ENCODE results near the gene RBM23.
"Not testable (repeated sequence)": the region's sequence is repeated elsewhere in the genome, so short reads cannot be mapped to it uniquely, and the experiment has no call there.

The RBM23 gene

DNA sequence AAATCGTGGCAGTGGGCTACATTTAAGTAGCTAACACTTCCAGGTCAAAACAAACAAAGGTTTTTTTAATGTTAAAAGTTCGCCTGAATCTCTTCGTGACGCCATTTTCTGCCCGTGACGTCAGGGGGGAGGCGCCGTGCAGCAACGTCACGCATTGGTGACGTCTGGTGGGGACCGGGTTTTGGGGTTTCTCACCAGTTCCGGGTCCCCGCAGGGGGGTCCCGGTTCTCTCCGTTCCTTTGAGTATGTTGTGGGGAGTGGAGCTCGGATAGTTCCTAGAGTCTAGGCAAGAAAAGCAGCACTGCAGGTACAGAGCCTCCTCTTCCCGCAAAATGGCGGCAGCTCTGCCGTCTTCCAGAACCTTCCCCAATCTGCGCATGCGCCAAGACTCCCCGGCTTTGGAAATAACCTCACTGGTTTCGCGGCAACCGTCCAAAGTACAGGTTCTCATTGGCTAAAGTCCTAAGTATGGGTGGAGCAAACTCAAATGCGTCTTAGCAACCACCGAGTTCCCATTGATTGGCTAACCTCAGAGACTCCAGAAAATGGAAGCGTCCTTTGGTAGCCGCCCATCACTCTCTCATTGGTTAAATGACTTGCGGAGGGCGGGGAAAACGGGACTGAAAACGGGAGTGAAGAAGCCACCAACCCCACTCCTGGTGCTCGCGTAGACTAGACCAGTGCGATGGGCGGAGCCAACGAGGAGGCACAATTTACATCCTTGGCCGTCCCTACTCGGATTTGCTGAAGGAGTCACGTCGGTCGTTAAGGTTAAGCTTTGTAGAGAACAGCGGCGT is at the start of gene RBM23:
Gene RBM23 (minus strand): TSS at position 346 of the 797 bp plus-strand sequence.
- DNase-seq (ENCODE audit: low read depth in 1 of 2, low spot score in 1 of 2): peak; percentile 98 to 100

DNA sequence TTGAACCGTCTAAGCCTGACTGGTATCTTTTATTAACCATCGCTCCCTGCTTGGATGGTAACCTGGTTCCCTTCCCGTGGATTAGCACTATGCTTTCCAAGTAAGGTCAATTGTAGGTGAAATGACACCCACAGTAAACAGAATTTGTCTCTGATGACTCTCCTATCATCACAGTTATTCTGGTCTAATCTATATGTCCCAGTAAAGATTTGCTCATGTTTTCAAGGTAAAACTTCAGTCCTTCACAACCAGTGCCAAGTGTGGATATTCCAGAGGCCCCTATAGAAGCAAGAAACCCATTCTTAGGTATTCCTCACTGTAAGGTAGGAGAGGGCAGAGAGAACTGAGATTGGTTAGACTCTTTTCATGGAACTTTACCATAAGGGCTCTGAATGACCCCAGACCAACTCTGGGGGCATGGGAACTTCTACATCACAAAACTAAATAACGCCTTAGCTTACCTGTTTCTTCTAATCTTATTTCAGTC is 47.9 kb upstream of the RBM23 start:
- DNase-seq (ENCODE audit: low read depth in 1 of 2, low spot score in 1 of 2): no peak

DNA sequence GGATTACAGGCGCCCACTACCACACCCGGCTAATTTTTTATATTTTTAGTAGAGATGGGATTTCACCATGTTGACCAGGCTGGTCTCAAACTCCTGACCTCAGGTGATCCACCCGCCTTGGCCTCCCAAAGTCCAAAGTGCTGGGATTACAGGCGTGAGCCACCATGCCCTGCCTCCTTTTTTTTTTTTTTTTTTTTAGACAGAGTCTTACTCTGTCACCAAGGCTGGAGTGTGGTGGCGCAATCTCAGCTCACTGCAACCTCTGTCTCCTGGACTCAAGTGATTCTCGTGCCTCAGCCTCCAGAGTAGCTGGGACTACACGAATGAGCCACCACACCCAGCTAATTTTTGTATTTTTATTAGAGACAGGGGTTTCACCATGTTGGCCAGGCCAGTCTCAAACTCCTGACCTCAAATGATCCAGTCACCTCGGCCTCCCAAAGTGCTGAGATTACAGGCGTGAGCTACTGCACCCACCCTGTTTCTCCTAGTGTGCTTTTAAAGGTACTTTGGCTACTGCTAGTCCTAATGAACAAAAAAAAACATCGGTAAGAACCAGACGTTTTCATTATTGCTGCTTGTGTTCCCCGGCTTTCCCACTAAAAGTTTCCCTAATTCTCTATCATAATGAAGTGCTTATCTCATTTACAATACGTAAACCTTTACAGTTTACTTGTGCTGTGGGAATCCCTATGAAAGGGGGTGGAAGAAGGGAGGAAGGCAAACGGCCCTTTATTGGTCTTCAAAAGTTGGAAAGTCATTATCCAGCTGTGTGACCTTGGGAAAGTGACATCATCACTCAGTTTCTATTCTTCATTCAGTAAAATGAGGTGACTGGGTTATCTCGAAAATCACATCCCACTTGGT is 47.2 kb upstream of the RBM23 start:
- not testable (repeated sequence) for DNase-seq (ENCODE audit: low read depth in 1 of 2, low spot score in 1 of 2)

DNA sequence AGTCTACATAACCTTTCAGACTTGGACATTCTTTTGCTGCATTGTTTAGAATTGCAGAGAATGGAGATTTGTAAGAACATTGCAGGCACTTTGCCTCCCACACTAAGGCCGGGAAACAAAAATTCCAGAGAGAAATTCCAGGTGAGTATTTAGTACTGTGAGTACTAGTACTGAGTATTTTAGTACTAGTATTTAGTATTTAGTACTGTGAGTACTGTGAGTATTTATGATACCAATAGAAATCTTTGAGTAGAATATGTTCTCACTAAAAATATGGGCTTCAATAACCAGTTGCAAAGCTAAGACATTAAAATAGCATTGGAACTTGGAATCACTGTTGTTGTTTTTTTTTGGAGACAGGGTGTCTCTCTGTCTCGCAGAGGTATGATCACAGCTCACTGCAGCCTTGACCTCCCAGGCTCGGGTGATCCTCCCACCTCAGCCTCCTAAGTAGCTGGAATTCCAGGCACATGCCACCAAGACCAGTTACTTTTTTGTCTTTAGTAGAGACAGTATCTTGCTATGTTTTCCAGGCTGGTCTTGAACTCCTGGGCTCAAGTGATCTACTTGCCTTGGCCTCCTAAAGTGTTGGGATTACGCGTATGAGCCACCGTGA is 43.2 kb upstream of the RBM23 start:
- no peak for DNase-seq (ENCODE audit: low read depth in 1 of 2, low spot score in 1 of 2)

DNA sequence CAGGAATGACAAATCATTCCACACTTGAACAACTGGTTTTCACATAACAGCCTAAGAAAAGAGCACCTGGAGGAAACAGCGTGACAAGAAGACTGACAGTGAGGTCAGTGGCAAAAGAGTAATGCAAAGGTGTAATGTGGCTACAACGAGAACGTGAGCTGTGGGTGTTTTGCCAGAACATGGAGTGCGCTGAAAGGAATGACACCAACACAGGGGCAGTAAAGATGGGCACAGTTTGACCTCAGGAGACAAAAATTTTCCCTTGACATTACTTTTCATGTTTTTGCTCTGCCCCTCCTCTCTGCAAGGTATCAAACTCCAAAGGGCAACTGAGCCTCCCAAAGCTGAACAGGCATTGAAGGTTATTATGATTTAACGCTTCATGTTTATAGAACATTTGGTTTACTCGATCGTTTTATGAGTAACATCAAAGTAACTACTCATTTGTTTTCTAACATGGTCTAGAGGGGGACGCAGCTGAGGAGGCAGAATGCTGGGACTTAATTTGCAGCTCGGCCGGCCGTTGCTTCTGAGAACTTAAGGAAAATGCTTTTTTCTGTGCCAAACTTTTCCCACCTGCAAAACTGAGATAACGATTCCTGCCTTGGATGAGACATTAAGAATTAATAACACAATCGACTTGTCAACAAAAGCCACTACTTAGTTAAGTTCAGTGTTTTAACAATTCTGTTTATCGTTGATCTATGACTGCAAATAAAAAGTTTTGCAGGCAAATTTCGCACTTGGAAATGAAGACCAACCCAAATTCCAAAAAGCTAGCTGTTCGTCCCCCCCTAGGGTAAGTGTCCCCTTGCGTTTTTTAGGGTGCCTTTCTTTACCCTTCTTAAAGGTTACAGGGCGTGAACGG is 37.0 kb upstream of the RBM23 start:
- no peak for DNase-seq (ENCODE audit: low read depth in 1 of 2, low spot score in 1 of 2)

DNA sequence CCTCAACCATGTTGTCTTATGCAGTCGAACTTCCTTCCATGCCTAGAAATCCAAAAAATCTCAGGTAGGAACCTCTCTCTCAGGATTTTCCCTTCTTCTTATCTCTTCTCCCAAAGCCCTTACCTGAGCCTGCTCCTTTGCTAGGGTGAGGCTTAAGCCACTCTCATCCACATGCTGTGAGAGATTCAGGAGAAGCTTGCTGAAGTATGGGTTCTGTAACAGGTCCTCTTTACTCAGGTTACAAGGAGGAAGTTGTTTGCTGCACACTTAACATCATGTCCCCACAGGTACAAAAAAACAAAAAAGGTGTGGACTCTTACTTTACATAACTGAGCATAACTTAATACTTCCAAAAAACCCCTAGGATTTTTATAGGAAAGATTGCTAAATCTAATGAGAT is 33.5 kb upstream of the RBM23 start:
- no peak for DNase-seq (ENCODE audit: low read depth in 1 of 2, low spot score in 1 of 2)

DNA sequence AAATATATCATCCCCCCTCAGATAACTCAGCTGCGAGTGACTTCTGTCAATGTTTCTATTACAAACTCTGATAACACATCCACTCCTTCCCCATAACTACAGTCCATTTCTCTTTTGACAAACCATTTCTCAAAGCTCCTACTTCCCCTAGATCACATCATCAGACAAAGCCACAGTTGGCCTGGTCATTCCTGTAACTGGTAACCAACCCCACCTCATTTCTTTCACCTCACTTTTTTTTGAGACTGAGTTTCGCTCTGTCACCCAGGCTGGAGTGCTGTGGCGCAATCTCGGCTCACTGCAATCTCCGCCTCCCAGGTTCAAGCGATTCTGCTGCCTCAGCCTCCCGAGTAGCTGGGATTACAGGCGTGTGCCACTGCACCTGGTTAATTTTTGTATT is 32.8 kb upstream of the RBM23 start:
- not testable (repeated sequence) for DNase-seq (ENCODE audit: low read depth in 1 of 2, low spot score in 1 of 2)

DNA sequence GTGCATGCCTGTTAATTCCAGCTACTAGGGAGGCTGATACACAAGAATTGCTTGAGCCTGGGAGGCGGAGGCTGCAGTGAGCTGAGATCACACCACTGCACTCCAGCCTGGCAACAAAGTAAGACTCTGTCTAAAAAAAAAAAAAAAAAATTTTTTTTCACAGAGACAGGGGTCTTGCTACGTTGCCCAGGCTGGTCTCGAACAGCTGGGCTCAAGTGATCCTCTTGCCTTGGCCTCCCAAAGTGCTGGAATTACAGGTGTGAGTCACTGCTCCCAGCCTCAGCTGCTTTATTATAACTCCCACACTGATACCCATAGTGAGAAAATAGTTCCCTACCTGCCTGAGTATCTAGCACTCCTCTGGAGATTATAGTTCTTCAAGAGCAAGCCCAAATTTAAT is 26.7 kb upstream of the RBM23 start:
- DNase-seq (ENCODE audit: low read depth in 1 of 2, low spot score in 1 of 2): no peak

DNA sequence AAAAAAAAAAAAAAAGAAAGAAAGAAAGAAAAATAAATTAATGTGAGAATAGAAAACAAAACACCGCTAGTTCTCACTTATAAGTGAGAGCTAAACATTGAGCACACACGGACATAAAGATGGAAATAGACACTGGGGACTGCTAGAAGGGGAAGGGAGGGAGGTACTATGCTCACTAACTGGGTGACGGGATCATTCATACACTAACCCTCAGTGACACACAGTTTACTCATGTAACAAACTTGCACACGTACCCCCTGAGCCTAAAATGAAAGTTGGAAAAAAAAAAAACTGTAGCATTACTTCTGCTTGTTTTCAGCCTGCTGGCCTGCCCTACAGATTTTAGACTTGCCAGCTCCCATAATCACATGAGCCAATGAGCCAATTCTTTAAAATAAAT is 20.7 kb upstream of the RBM23 start:
- no peak for DNase-seq (ENCODE audit: low read depth in 1 of 2, low spot score in 1 of 2)

DNA sequence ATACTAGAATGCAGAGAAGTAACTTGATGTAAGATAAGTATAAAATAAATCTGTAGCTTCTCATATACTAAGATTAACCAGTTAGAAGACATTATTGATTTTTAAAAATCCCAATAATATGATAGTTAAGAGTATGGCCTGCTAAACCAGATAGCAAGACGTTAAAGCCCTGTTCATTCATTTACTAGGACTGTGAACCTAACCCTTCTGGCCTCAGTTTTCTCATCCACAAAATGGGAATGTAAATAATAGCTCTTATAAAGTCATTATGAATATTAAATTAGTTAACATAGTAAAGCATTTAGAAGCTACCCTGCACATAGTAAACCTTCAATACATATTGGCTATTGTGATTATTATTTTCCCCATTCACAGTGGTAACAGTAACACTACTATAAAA is 16.2 kb upstream of the RBM23 start:
- DNase-seq (ENCODE audit: low read depth in 1 of 2, low spot score in 1 of 2): no peak

DNA sequence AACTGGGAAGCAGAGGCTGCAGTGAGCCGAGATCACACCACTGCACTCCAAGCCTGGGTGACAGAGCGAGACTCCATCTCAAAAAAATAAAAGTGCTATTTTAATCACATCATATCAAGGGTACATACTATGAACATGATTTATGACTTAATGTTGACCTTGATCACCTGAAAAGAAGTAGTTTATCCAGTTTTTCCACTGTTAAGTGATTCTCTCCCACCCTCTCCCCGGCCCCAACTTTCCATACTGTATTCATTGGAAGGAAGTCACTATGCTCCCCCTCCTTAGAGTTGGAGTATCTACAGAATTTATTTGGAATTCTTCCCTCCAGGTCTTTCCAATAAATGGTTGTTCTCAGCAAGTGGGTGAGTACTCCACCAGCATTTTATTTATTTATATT is 13.2 kb upstream of the RBM23 start:
- no peak for DNase-seq (ENCODE audit: low read depth in 1 of 2, low spot score in 1 of 2)

DNA sequence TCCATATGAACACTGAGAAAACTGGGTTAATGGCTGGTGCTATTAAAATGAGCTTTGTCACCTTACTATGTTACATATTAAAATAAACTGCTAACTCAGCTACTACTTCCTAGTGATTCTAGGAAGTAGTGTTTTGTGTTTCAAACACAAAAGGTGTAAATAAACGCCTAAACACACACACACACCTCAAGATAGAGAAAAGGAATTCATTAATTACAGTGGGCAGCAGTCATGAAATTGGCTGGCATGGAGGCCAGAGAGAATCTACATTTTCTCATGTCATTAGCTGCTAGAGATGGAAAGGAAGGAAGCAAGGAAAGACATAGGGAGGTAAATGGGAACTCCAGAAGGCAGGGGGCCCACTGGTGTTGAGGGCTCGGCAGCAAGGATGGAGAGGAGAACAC is 11.0 kb upstream of the RBM23 start:
- no peak for DNase-seq (ENCODE audit: low read depth in 1 of 2, low spot score in 1 of 2)

DNA sequence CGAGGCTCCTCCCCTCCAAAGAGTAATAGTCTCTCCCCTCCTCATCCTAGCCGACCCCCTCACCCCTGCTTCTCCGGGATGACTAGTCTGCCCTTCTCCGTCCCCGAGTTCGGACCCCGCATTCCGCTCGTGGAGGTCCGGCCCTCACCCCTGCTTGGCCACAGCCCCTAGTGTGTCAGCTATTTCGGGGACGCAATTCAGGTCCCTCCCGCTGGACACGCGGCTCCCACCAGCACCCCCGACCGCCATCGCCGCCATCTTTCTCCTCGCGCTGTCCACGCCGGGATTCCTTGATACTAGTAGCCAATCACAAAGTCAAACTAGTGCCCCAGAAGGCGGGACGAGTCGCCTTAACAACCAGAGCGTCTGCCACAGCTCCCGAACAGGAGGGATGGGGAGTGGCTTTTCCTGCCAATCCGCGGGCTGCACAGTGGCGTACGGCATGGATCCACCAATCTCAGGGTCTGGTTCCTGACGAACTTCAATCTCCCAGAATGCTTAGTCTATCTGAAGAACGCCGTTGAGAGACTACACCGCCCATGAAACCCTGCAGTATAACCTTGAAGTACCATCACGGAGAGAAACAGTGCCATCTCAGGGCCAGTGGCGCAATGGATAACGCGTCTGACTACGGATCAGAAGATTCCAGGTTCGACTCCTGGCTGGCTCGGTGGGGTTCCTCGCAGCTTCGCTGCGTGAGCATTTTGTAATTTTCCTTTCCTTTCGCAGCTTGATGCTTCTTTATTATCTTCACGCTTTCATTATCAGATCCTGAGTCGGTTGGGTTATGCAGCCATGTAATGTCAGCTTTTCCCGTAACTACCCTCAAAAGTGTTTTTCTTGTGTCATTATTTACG is 10.4 kb upstream of the RBM23 start, which contains the start of gene PRMT5:
Gene PRMT5 (minus strand): TSS at position 273 of the 857 bp plus-strand sequence. CDS start 15 bp downstream, at position 258.
- peak; percentile 98 to 99 for DNase-seq (ENCODE audit: low read depth in 1 of 2, low spot score in 1 of 2)

DNA sequence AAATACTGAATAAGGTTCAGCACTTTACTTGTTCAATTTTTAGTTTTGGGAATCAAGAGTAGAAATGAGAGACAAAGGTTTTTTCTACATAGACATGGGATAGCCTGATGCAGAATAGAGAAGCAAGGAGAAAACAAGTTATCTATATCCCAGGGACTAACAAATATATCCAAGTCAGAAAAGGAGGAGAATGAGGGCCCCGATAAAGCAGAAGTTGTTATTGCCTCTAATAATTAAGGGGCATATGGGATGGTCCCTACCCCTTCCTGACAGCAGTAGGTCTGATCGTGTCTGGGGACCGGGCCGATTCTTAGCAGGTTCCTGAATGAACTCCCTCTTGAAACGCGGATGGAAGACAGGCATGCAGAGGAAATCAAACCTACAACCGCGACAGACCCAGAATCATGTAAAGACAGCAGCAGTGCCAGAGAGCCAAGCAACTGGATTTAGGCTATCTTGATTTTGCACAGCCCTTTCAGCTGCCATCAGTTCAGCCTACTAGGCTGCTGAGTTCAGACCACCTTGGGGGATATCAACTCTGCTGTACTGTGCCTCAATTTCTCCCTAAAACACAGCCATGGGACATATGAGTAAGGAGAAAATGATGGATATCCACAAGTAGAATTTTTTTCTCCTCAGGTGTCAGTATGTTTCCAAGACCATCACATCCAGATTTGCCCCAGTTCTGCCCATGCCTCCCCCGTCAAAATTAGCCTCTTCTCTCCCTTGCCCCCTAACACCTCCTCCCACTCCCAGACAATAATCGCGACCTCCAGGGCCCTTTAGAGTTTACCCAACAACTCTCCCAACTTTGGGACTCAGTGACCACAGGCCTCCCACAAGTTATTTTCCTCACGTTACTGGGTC is 9.5 kb upstream of the RBM23 start:
- no peak for DNase-seq (ENCODE audit: low read depth in 1 of 2, low spot score in 1 of 2)

DNA sequence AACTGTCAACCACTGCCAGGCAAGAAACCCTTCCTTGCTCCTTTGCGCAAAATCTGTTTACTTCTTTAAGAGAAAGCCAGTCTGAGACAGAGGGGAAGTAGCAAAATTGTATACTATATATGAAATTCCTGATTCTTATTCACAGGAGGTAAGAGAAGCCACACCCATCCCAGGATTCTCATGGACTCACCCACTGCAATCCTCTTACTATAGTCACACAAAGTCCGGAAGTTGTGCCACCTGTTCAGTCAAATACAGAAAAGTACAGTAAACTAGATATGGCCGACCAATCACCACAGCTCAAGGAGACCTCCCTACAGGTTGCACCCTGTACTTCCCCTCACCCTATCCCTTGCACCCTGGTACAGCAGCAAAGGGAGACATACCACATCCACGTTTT is 7.4 kb upstream of the RBM23 start:
- no peak for DNase-seq (ENCODE audit: low read depth in 1 of 2, low spot score in 1 of 2)

DNA sequence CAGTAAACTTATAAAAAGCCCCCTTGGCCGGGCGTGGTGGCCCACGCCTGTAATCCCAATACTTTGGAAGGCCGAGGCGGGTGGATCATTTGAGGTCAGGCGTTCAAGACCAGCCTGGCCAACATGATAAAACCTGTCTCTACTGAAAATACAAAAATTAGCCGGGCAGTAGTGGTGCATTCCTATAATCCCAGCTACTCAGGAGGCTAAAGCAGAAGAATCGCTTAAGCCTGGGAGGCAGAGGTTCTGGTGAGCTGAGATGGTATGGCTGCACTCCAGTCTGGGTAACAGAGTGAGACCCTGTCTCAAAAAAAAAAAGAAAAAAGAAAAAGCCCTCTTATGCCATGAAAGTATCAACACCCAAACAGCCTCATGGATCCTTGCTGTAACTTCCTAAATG is 6.6 kb upstream of the RBM23 start:
- no peak for DNase-seq (ENCODE audit: low read depth in 1 of 2, low spot score in 1 of 2)

DNA sequence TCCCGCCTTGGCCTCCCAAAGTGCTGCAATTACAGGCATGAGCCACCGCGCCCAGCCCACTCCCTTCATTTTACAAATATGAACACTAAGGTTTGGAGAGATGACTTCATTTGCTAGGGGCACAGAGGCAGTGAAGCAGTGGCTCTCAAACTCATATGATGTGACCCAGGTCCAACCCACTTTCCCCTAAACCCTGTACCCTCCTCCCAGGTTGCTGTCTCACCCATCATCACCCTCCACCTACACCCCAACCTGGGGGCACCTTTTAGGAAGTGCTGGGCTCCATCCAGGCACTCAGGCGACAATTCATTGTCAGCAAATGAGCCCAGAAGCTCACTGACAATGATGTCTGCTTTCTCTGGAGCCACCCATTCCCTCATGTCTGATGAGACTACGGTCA is 4.8 kb upstream of the RBM23 start:
- no peak for DNase-seq (ENCODE audit: low read depth in 1 of 2, low spot score in 1 of 2)

DNA sequence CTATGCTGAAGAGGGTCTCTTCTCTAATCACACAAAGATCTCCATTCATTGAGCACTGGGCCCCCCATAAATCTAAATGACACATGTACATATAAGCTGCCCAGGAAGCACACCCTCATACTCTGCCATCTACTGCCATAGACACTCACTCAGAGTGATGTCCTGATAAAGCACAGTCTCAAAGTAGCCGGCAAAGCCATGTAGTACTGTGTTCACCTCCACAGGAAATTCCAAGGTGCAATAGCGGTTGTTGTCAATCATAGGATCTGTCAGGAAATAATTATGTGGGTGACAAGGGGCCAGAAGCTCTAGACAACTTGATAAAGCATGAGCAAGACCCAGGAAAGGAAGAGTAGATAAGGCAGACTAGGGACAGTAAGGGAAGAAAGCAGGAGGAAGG is 3.3 kb upstream of the RBM23 start:
- no peak for DNase-seq (ENCODE audit: low read depth in 1 of 2, low spot score in 1 of 2)

DNA sequence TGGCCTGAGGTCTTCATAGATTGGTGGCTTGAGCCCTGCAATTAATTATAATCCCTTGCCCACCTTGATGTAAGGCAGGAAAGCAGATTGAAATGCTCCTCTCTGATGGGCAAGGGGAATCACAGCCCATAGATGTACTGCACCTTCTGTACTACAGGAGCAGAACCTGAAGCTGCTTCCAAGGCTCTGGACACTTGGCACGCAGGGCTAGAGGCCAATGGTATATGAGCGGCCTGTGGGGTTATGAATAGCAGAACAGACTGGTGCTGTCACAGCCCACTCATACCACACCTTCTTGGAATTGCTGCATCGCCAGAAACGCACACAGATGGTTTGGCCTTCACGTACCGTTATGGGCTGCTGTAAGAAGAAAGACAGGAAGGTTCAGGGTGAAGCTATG is 1.7 kb upstream of the RBM23 start:
- no peak for DNase-seq (ENCODE audit: low read depth in 1 of 2, low spot score in 1 of 2)

Measured in activated CD4-positive, alpha-beta T cell treated with anti-CD3 and anti-CD28 coated beads, Interleukin-2, amount 50 U/mL, for 24 hours (primary cell).